GM20000 (cell line): Measurements from ENCODE around the gene TAF1D.
A peak's percentile ranks its signal among the peaks of the same experiment; 100 is the strongest.

ENCODE experiments used
- DNase-seq: peaks from one replicate; pipeline ENCODE4 v3.0.0; 2012; ENCODE audit warnings: low spot score
- TF ChIP-seq, protein P1 (sequence below): IDR thresholded peaks from 2 replicates; pipeline ENCODE4 v1.5.1; 2012; ENCODE audit warnings: mild to moderate bottlenecking, control low read depth; ENCODE audit errors: extremely low read depth, missing control alignments

TAF1D gene

GRCh38 chr11:93718057-93718563 lies 23.2 kb downstream of the TAF1D start:
- peak; percentile 34 for DNase-seq
- TF ChIP-seq, protein P1, sequence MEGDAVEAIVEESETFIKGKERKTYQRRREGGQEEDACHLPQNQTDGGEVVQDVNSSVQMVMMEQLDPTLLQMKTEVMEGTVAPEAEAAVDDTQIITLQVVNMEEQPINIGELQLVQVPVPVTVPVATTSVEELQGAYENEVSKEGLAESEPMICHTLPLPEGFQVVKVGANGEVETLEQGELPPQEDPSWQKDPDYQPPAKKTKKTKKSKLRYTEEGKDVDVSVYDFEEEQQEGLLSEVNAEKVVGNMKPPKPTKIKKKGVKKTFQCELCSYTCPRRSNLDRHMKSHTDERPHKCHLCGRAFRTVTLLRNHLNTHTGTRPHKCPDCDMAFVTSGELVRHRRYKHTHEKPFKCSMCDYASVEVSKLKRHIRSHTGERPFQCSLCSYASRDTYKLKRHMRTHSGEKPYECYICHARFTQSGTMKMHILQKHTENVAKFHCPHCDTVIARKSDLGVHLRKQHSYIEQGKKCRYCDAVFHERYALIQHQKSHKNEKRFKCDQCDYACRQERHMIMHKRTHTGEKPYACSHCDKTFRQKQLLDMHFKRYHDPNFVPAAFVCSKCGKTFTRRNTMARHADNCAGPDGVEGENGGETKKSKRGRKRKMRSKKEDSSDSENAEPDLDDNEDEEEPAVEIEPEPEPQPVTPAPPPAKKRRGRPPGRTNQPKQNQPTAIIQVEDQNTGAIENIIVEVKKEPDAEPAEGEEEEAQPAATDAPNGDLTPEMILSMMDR: no peak

- TF ChIP-seq, protein P1: no peak
- DNase-seq: no peak
Observed at GRCh38 chr11:93717501-93717900, 23.8 kb downstream of the TAF1D start.

- TF ChIP-seq, protein P1: no peak
- DNase-seq: no peak
Observed at GRCh38 chr11:93715797-93716396, 25.4 kb downstream of the TAF1D start.

DNA sequence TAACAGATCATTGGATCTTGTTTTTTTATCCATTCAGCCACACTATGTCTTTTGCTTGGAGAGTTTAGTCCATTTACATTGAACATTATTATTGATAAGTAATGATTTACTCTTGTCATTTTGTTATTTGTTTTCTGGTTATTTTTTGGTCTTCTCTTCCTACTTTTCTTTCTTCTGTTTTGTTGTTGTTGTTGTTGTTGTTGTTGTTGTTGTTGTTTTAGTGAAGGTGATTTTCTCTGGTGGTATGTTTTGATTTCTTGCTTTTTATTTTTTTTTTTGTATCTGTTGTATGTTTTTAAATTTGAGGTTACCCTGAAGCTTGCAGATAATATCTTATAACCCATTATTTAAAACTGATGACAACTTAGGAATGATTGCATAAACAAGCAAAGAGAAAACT lies 28.6 kb downstream of the TAF1D start:
- DNase-seq: no peak
- TF ChIP-seq, protein P1: no peak

- TF ChIP-seq, protein P1: no peak
- no peak for DNase-seq
Observed at GRCh38 chr11:93710239-93710638, 31.1 kb downstream of the TAF1D start.

GRCh38 chr11:93704237-93704636 lies 37.1 kb downstream of the TAF1D start:
- no peak for DNase-seq
- TF ChIP-seq, protein P1: no peak

- no peak for DNase-seq
Observed at GRCh38 chr11:93700830-93701229, 40.5 kb downstream of the TAF1D start.

More at GRCh38 chr11:93700830-93701229, 40.5 kb downstream of the TAF1D start:
- TF ChIP-seq, protein P1: no peak
